Measurements from ENCODE around the gene SYNPO2.

The SYNPO2 gene

GRCh38 chr4:118910221-118910620 lies 21.6 kb downstream of the SYNPO2 start:
- no peak for FAIRE-seq
- no peak for DNase-seq (ENCODE audit: insufficient read length)
- TF ChIP-seq TAF1 (IDR thresholded peaks at IDR 0.05; ENCODE audit: borderline replicate concordance, low read depth, low read length) (no peak), POLR2AphosphoS5 (IDR thresholded peaks at IDR 0.05; ENCODE audit: low read depth, low read length) (no peak), POLR2A (IDR thresholded peaks at IDR 0.05; ENCODE audit: low read depth, low read length) (no peak)

DNA sequence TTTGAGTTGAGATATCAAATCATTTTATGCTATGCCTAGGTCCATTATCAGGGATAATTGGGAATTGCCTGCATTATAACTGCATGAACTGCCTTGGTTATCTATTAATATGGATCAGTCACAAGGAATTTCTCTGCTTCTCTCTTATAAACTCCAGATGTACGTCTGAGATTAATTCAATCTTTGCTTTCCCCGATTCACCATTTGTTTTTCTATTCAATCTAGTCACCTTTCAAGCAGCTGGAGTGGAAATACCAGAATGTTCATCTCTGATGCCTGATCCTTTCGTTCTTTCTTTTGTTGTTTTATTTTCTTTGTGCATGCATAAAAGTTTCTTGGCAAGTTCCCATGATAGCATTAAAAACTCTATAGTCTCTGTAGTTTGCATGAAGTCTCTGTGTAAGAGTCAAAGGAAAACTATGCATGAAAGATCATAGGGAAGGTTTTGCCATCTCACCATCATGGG lies 22.6 kb downstream of the SYNPO2 start:
- TF ChIP-seq POLR2AphosphoS5 (IDR thresholded peaks at IDR 0.05; ENCODE audit: low read depth, low read length): no peak
- no peak for TF ChIP-seq POLR2A (IDR thresholded peaks at IDR 0.05; ENCODE audit: low read depth, low read length)
- TF ChIP-seq TAF1 (IDR thresholded peaks at IDR 0.05; ENCODE audit: borderline replicate concordance, low read depth, low read length): no peak
- no peak for FAIRE-seq
- no peak for DNase-seq (ENCODE audit: insufficient read length)

- no peak for FAIRE-seq
- DNase-seq (ENCODE audit: insufficient read length): no peak
- no peak for TF ChIP-seq POLR2A (IDR thresholded peaks at IDR 0.05; ENCODE audit: low read depth, low read length)
- TF ChIP-seq POLR2AphosphoS5 (IDR thresholded peaks at IDR 0.05; ENCODE audit: low read depth, low read length): no peak
- TF ChIP-seq TAF1 (IDR thresholded peaks at IDR 0.05; ENCODE audit: borderline replicate concordance, low read depth, low read length): no peak
These were observed 26.8 kb downstream of the SYNPO2 start for GRCh38 chr4:118915468-118915867.

GRCh38 chr4:118916691-118917289 lies 28.1 kb downstream of the SYNPO2 start:
- FAIRE-seq (no peak), DNase-seq (ENCODE audit: insufficient read length) (no peak)

GRCh38 chr4:118917582-118917981 lies 28.9 kb downstream of the SYNPO2 start:
- TF ChIP-seq POLR2A (IDR thresholded peaks at IDR 0.05; ENCODE audit: low read depth, low read length) (no peak), POLR2AphosphoS5 (IDR thresholded peaks at IDR 0.05; ENCODE audit: low read depth, low read length) (no peak), TAF1 (IDR thresholded peaks at IDR 0.05; ENCODE audit: borderline replicate concordance, low read depth, low read length) (no peak)
- FAIRE-seq (no peak), DNase-seq (ENCODE audit: insufficient read length) (no peak)

More at GRCh38 chr4:118916691-118917289, 28.1 kb downstream of the SYNPO2 start:
- TF ChIP-seq TAF1 (IDR thresholded peaks at IDR 0.05; ENCODE audit: borderline replicate concordance, low read depth, low read length) (no peak), POLR2A (IDR thresholded peaks at IDR 0.05; ENCODE audit: low read depth, low read length) (no peak), POLR2AphosphoS5 (IDR thresholded peaks at IDR 0.05; ENCODE audit: low read depth, low read length) (no peak)

- TF ChIP-seq TAF1 (IDR thresholded peaks at IDR 0.05; ENCODE audit: borderline replicate concordance, low read depth, low read length): no peak
- no peak for TF ChIP-seq POLR2AphosphoS5 (IDR thresholded peaks at IDR 0.05; ENCODE audit: low read depth, low read length)
- TF ChIP-seq POLR2A (IDR thresholded peaks at IDR 0.05; ENCODE audit: low read depth, low read length): no peak
- FAIRE-seq (no peak), DNase-seq (ENCODE audit: insufficient read length) (no peak)
These were observed 29.7 kb downstream of the SYNPO2 start for GRCh38 chr4:118918388-118918787.

DNA sequence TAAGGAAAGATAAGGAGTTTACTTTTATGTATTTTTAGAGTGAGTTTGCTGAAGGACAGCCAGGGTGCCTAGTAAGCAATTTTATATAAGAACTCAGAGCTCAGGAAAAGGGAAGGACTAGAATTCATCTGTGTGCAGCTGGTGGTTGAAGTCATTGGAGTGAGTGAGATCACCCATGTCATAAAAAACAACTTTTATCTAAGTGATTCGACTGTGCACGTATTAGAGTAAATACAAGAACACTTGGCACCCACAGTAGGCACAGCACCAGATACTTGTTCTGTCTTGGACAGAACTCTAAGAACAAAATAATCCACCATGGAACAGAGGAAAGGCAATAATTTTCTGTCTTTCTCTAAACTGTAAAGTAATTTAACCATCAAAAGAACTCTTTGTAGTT lies 31.6 kb downstream of the SYNPO2 start:
- no peak for TF ChIP-seq POLR2AphosphoS5 (IDR thresholded peaks at IDR 0.05; ENCODE audit: low read depth, low read length)
- TF ChIP-seq TAF1 (IDR thresholded peaks at IDR 0.05; ENCODE audit: borderline replicate concordance, low read depth, low read length): no peak
- TF ChIP-seq POLR2A (IDR thresholded peaks at IDR 0.05; ENCODE audit: low read depth, low read length): no peak
- no peak for DNase-seq (ENCODE audit: insufficient read length)
- FAIRE-seq: no peak

GRCh38 chr4:118921786-118922185 lies 33.1 kb downstream of the SYNPO2 start:
- DNase-seq (ENCODE audit: insufficient read length): no peak
- FAIRE-seq: no peak
- TF ChIP-seq POLR2A (IDR thresholded peaks at IDR 0.05; ENCODE audit: low read depth, low read length): no peak
- no peak for TF ChIP-seq TAF1 (IDR thresholded peaks at IDR 0.05; ENCODE audit: borderline replicate concordance, low read depth, low read length)
- no peak for TF ChIP-seq POLR2AphosphoS5 (IDR thresholded peaks at IDR 0.05; ENCODE audit: low read depth, low read length)

DNA sequence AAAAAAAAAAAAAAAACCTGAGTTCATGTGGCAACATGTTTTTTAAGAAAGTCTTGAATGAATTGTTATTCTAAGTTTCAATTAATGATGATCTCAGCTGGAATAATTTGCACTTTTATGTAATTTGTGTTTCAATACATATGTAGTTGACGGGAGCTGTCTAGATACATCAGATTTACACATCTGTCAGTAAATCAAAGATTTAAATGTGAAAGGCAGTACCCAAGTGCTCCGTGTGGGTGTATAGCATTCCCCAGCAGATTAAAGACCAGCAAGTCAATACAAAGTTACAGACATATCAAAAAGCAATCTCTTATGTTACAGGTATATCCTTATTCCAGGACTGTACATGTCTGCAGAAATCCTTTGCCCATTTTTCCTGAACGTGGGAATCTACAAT lies 35.2 kb downstream of the SYNPO2 start:
- FAIRE-seq (no peak), DNase-seq (ENCODE audit: insufficient read length) (no peak)
- no peak for TF ChIP-seq POLR2AphosphoS5 (IDR thresholded peaks at IDR 0.05; ENCODE audit: low read depth, low read length)
- TF ChIP-seq POLR2A (IDR thresholded peaks at IDR 0.05; ENCODE audit: low read depth, low read length): no peak
- TF ChIP-seq TAF1 (IDR thresholded peaks at IDR 0.05; ENCODE audit: borderline replicate concordance, low read depth, low read length): no peak

- no peak for FAIRE-seq
- TF ChIP-seq TAF1 (IDR thresholded peaks at IDR 0.05; ENCODE audit: borderline replicate concordance, low read depth, low read length) (no peak), POLR2A (IDR thresholded peaks at IDR 0.05; ENCODE audit: low read depth, low read length) (no peak), POLR2AphosphoS5 (IDR thresholded peaks at IDR 0.05; ENCODE audit: low read depth, low read length) (no peak)
- DNase-seq (ENCODE audit: insufficient read length): no peak
These were observed 39.3 kb downstream of the SYNPO2 start for GRCh38 chr4:118927974-118928373.

DNA sequence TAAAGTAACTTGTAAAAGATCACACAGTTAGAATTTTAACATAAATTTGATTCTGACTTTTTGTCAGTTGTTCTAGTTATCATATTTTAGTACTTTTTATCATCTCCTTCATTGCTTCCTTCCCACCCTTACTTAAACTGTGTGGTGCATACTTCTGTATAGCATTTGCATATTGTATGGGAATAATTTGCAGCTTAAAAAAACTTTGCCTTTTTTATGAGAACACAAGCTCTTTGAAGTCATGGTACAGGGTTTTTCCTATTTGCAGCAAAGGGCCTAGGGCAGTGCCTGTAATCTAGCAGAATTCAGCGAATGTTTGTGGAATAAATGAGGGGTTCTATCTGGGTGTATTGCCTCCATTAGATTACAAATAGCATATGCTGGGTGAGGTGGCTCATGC lies 41.6 kb downstream of the SYNPO2 start:
- TF ChIP-seq POLR2AphosphoS5 (IDR thresholded peaks at IDR 0.05; ENCODE audit: low read depth, low read length) (no peak), TAF1 (IDR thresholded peaks at IDR 0.05; ENCODE audit: borderline replicate concordance, low read depth, low read length) (no peak), POLR2A (IDR thresholded peaks at IDR 0.05; ENCODE audit: low read depth, low read length) (no peak)
- no peak for FAIRE-seq
- no peak for DNase-seq (ENCODE audit: insufficient read length)

DNA sequence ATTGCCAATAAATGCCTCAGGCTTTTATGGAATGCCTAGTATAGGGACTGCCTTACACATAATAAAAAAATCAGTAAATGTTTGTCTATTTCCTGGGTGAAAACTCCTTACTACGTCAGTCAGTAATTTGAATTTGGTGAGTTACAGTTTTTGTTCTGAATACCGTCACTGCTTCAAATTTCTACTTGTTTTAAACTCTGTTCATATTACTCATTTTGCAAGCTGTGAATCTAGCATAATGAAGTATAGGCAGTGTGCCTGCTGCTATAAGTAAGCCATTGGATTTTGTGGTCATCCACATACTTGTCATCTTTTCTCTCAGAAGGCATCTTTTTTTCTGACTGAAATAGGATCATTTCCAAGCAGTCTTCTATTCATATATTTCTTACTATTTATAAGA lies 43.1 kb downstream of the SYNPO2 start:
- FAIRE-seq (no peak), DNase-seq (ENCODE audit: insufficient read length) (no peak)
- TF ChIP-seq TAF1 (IDR thresholded peaks at IDR 0.05; ENCODE audit: borderline replicate concordance, low read depth, low read length): no peak
- TF ChIP-seq POLR2AphosphoS5 (IDR thresholded peaks at IDR 0.05; ENCODE audit: low read depth, low read length): no peak
- no peak for TF ChIP-seq POLR2A (IDR thresholded peaks at IDR 0.05; ENCODE audit: low read depth, low read length)
